T-cell (primary cell): ENCODE results near the gene PNMA8C. TPM values are rescaled to one million over a fixed set of nuclear protein-coding genes. Genes with fewer than 3 reads are reported as not detected.

ENCODE experiments used
- ATAC-seq, 4 experiments: fragments of 200-7000 bp in 3 of 4; fragments of 150-1000 bp in 1 of 4; cut with Tn5 transposase; replicated peaks in 1 of 4; 1 replicate in 3 of 4; 2 replicates in 1 of 4; pipeline ENCODE4 v1.10.0; 2021; ENCODE audit warnings: moderate library complexity in 3 of 4, mild to moderate bottlenecking in 2 of 4, moderate number of reproducible peaks in 1 of 4
- CTCF ChIA-PET, 2 donors: fragments of 300-600 bp; sonication (Branson Sonifier 250); formaldehyde crosslinking; loops; one replicate each; lab custom pipeline; 2022; ENCODE audit warnings: antibody characterized with exemption in 2 of 2; lab: Charles Lee
- POLR2A ChIA-PET, 2 donors: fragments of 300-600 bp; sonication (Branson Sonifier 250); formaldehyde crosslinking; loops; one replicate each; lab custom pipeline; 2022; ENCODE audit warnings: antibody characterized with exemption in 2 of 2; lab: Charles Lee
- DNase-seq, 35 experiments: peaks; one replicate each; pipeline versions ENCODE4 v3.0.0 to v3.0.0-alpha.2; 2013 to 2023
- H3K27ac ChIP-seq: one replicate; pipeline ENCODE4 v1.5.1; 2013; ENCODE audit warnings: low read length
- H3K27me3 ChIP-seq, 2 experiments: replicated peaks in 1 of 2; 1 replicate in 1 of 2; 2 replicates in 1 of 2; pipeline versions ENCODE4 v1.6.1 to v1.7.0; 2013; ENCODE audit warnings: low read length in 1 of 2, mixed read lengths in 1 of 2; ENCODE audit not compliant: control insufficient read depth in 2 of 2, insufficient read depth in 2 of 2; ENCODE audit errors: extremely low read depth in 1 of 2
- H3K36me3 ChIP-seq, 2 donors: 1 replicate in 1 of 2; 2 replicates in 1 of 2; pipeline versions ENCODE4 v1.6.1 to v1.7.0; 2013; ENCODE audit warnings: low read length in 1 of 2; ENCODE audit not compliant: control insufficient read depth in 2 of 2, insufficient read depth in 1 of 2; ENCODE audit errors: extremely low read depth in 1 of 2
- H3K4me1 ChIP-seq, 2 experiments: 1 replicate in 1 of 2; 2 replicates in 1 of 2; pipeline versions ENCODE4 v1.6.1 to v1.7.0; 2013; ENCODE audit warnings: low read length in 2 of 2, mixed read lengths in 1 of 2; ENCODE audit not compliant: insufficient read depth in 2 of 2, control insufficient read depth in 1 of 2; ENCODE audit errors: extremely low read depth in 1 of 2
- H3K4me3 ChIP-seq, 2 donors: 1 replicate in 1 of 2; 2 replicates in 1 of 2; pipeline versions ENCODE4 v1.5.1 to v1.7.0; 2013; ENCODE audit warnings: mild to moderate bottlenecking in 2 of 2, low read length in 1 of 2, moderate library complexity in 1 of 2; ENCODE audit not compliant: control insufficient read depth in 1 of 2; ENCODE audit errors: extremely low read depth in 1 of 2
- H3K9me3 ChIP-seq: 2 replicates; pipeline ENCODE4 v1.7.0; 2013
- H3K27ac Mint-ChIP-seq, 2 donors: one replicate each; pipeline ENCODE4 v1.8.0; 2020 to 2021; ENCODE audit warnings: mild to moderate bottlenecking in 2 of 2, mixed read lengths in 2 of 2
- H3K27me3 Mint-ChIP-seq, 2 donors: one replicate each; pipeline ENCODE4 v1.8.0; 2021 to 2022; ENCODE audit warnings: mixed read lengths in 2 of 2
- H3K36me3 Mint-ChIP-seq: one replicate; pipeline ENCODE4 v1.8.0; 2021; ENCODE audit warnings: mixed read lengths
- H3K4me1 Mint-ChIP-seq, 3 donors: one replicate each; pipeline ENCODE4 v1.8.0; 2020 to 2022; ENCODE audit warnings: mixed read lengths in 3 of 3, mild to moderate bottlenecking in 1 of 3
- H3K4me3 Mint-ChIP-seq, 3 donors: one replicate each; pipeline ENCODE4 v1.8.0; 2020 to 2022; ENCODE audit warnings: mild to moderate bottlenecking in 3 of 3, mixed read lengths in 3 of 3, moderate library complexity in 3 of 3
- H3K9me3 Mint-ChIP-seq, 3 donors: one replicate each; pipeline ENCODE4 v1.8.0; 2020 to 2022; ENCODE audit warnings: mixed read lengths in 3 of 3
- WGBS: methylation state at CpG from one replicate; pipeline ENCODE4 v1.1.5; 2013; ENCODE audit warnings: missing lambda C conversion rate; ENCODE audit not compliant: insufficient coverage; 5-methylcytosine and 5-hydroxymethylcytosine counted together
- total RNA-seq, 35 experiments: library from RNA in 6 of 35; stranded (reverse) in 6 of 35; fragments of 120-200 nt in 1 of 35; gene quantifications; one replicate each; pipeline versions ENCODE4 v1.2.1 to v1.2.4 and lab custom pipeline; 2013 to 2026

Gene PNMA8C
- total RNA-seq, 5 donors from 2014 or later (not counting 1 experiment from before 2014, with no cell fraction given) = not detected

DNA sequence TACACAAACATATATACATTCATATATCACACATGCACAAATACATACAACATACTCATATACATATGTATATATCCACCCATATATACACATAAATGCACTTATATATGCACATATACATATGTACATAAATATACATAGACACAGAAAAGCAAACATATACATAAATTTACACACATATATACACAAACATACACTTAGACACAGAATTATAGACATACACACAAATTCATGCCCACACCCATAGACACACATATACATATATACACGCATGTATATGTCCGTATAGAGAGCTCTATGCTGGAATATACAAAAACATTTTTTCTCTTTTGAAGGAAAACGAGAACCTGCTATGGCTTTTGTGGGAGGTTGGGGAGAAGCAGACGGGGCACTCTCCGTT is 22.0 kb upstream of the PNMA8C start:
- DNase-seq (no peak), ATAC-seq (no peak)
- Mint-ChIP-seq H3K9me3 (peaks cover 7 to 8% (median 8%) of the 10 kb centered on the region in 3 donors), H3K27me3 (peaks cover 25 to 33% of the 10 kb centered on the region in 2 donors), H3K4me3 (no peak overlapping the region), H3K36me3 (peaks cover 3% of the 10 kb centered on the region), H3K27ac (no peak overlapping the region), H3K4me1 (no peaks in the 10 kb centered on the region)
- ChIA-PET POLR2A (no interaction called here), CTCF (interaction anchor here in 1 of 2 donors (1.4 kb wide), 1 partner anchor 9 kb away, joined by 7 read pairs; no protein-coding TSS in a partner anchor)
- no CpG with 5 or more reads among the region's 5 CpGs for WGBS
- no peaks in the 10 kb centered on the region for H3K36me3 ChIP-seq
- H3K27ac ChIP-seq = no peak overlapping the region
- no peak overlapping the region for H3K4me3 ChIP-seq
- H3K9me3 ChIP-seq = no peaks in the 10 kb centered on the region
- H3K27me3 ChIP-seq = peaks cover 0 to 22% of the 10 kb centered on the region in 2 experiments
- H3K4me1 ChIP-seq = no peaks in the 10 kb centered on the region

- no peak overlapping the region for H3K4me3 Mint-ChIP-seq
- no peak for DNase-seq
- Histone ChIP-seq H3K27ac (no peak overlapping the region), H3K36me3 (no peaks in the 10 kb centered on the region), H3K9me3 (no peaks in the 10 kb centered on the region), H3K4me3 (no peak overlapping the region), H3K4me1 (no peaks in the 10 kb centered on the region), H3K27me3 (peaks cover 0 to 15% of the 10 kb centered on the region in 2 experiments)
- WGBS = 63% methylated on average over 4 of the region's 7 CpGs
- H3K4me1 Mint-ChIP-seq = no peaks in the 10 kb centered on the region
- no peak for ATAC-seq
- ChIA-PET CTCF (interaction anchor here in 1 of 2 donors (0.6 to 1.4 kb wide), 2 partner anchors 10 to 295 kb away, joined by 3 to 7 read pairs; no protein-coding TSS in a partner anchor), POLR2A (no interaction called here)
- peaks cover 13 to 25% of the 10 kb centered on the region in 2 donors for H3K27me3 Mint-ChIP-seq
- H3K27ac Mint-ChIP-seq = no peak overlapping the region
- peaks cover 7 to 8% (median 8%) of the 10 kb centered on the region in 3 donors for H3K9me3 Mint-ChIP-seq
- peaks cover 3% of the 10 kb centered on the region for H3K36me3 Mint-ChIP-seq
Observed at GRCh38 chr19:46449228-46449627, 20.5 kb upstream of the PNMA8C start.

- Mint-ChIP-seq H3K4me3 (no peak overlapping the region), H3K36me3 (peaks cover 3% of the 10 kb centered on the region), H3K9me3 (peaks cover 7 to 8% (median 8%) of the 10 kb centered on the region in 3 donors), H3K27me3 (peaks cover 11 to 24% of the 10 kb centered on the region in 2 donors), H3K4me1 (no peaks in the 10 kb centered on the region), H3K27ac (no peak overlapping the region)
- ATAC-seq = no peak
- Histone ChIP-seq H3K4me3 (no peak overlapping the region), H3K9me3 (no peaks in the 10 kb centered on the region), H3K27ac (no peak overlapping the region), H3K4me1 (no peaks in the 10 kb centered on the region), H3K27me3 (peaks cover 0 to 15% of the 10 kb centered on the region in 2 experiments), H3K36me3 (no peaks in the 10 kb centered on the region)
- DNase-seq = no peak
- 80% methylated on average over 5 of the region's 10 CpGs for WGBS
- ChIA-PET CTCF (interaction anchor here in 1 of 2 donors (0.6 to 1.0 kb wide), 3 partner anchors 12 to 294 kb away, joined by 3 to 4 read pairs (median 4); no protein-coding TSS in a partner anchor), POLR2A (no interaction called here)
Observed at GRCh38 chr19:46448601-46449000, 19.9 kb upstream of the PNMA8C start.

DNA sequence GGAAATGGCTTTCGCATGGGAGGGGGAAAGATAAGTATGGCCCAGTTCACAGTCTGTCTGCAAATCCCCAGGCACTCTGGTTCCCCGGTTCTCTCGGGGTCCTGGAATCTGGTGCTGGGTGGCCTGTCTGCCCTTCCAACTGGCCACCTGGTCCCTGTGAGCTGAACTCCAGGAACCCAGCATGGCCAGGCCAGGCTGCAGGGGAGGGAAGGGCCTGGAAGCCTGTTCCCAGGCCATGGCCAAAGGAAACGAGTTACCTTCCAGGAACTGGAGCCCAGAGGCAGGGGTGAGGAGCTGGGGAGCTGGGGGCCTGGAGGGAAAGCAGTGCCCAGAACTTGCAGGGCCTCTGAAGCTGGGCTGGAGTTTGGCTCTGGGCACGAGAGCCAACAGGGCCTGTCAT is 19.1 kb upstream of the PNMA8C start:
- Mint-ChIP-seq H3K4me1 (peaks cover 0 to 4% (median 0%) of the 10 kb centered on the region in 3 donors), H3K4me3 (no peak overlapping the region), H3K9me3 (peaks cover 7 to 8% (median 8%) of the 10 kb centered on the region in 3 donors), H3K27ac (no peak overlapping the region), H3K36me3 (peaks cover 3% of the 10 kb centered on the region), H3K27me3 (peaks cover 11 to 20% of the 10 kb centered on the region in 2 donors)
- WGBS = 66% methylated on average over 3 of the region's 5 CpGs
- DNase-seq = no peak
- POLR2A ChIA-PET = no interaction called here
- H3K27me3 ChIP-seq = peaks cover 0 to 15% of the 10 kb centered on the region in 2 experiments
- no peak overlapping the region for H3K27ac ChIP-seq
- no peaks in the 10 kb centered on the region for H3K9me3 ChIP-seq
- no peaks in the 10 kb centered on the region for H3K36me3 ChIP-seq
- no peaks in the 10 kb centered on the region for H3K4me1 ChIP-seq
- no peak overlapping the region for H3K4me3 ChIP-seq
- no peak for ATAC-seq
- CTCF ChIA-PET = interaction anchor here in 1 of 2 donors (1.0 kb wide), 1 partner anchor 11 kb away, joined by 4 read pairs; no protein-coding TSS in a partner anchor

DNA sequence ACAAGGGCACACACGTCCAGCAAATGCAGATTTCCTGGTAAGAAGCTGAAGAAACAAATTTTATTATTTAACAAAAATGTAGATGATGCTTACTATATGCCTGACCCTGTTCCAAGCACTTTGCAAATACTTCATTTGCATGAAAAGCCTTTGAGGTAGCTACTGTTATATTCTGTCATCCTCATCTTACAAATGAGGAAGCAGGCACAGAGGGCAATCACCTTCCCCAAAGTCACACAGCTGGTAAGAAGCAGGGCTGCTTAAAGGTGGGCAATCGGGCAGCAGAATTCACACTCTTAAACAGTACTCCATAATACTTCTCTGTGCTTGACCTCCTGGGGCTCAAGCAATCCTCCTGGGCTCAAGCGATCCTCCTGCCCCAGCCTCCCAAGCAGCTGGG is 18.3 kb upstream of the PNMA8C start:
- no peak overlapping the region for H3K4me3 Mint-ChIP-seq
- peaks cover 0 to 15% of the 10 kb centered on the region in 2 experiments for H3K27me3 ChIP-seq
- peaks cover 3% of the 10 kb centered on the region for H3K36me3 Mint-ChIP-seq
- peaks cover 11 to 17% of the 10 kb centered on the region in 2 donors for H3K27me3 Mint-ChIP-seq
- H3K9me3 Mint-ChIP-seq = peaks cover 7 to 8% (median 8%) of the 10 kb centered on the region in 3 donors
- no peaks in the 10 kb centered on the region for H3K4me1 ChIP-seq
- WGBS = no CpG with 5 or more reads among the region's 3 CpGs
- H3K36me3 ChIP-seq = no peaks in the 10 kb centered on the region
- H3K4me3 ChIP-seq = no peak overlapping the region
- no peak overlapping the region for H3K27ac ChIP-seq
- no peak for ATAC-seq
- no peak for DNase-seq
- H3K27ac Mint-ChIP-seq = no peak overlapping the region
- H3K9me3 ChIP-seq = no peaks in the 10 kb centered on the region
- ChIA-PET POLR2A (no interaction called here), CTCF (interaction anchor here in 1 of 2 donors (0.7 kb wide), 1 partner anchor 26 kb away, joined by 3 read pairs; no protein-coding TSS in a partner anchor)
- peaks cover 0 to 4% (median 0%) of the 10 kb centered on the region in 3 donors for H3K4me1 Mint-ChIP-seq

GRCh38 chr19:46446021-46446420 is 17.3 kb upstream of the PNMA8C start:
- no peak overlapping the region for H3K27ac ChIP-seq
- H3K4me3 ChIP-seq = no peak overlapping the region
- ChIA-PET CTCF (no interaction called here), POLR2A (no interaction called here)
- peaks cover 0 to 4% (median 0%) of the 10 kb centered on the region in 3 donors for H3K4me1 Mint-ChIP-seq
- H3K27me3 ChIP-seq = peaks cover 0 to 15% of the 10 kb centered on the region in 2 experiments
- peaks cover 3% of the 10 kb centered on the region for H3K36me3 Mint-ChIP-seq
- no peak for DNase-seq
- ATAC-seq = no peak
- no peaks in the 10 kb centered on the region for H3K36me3 ChIP-seq
- H3K4me1 ChIP-seq = no peaks in the 10 kb centered on the region
- no peak overlapping the region for H3K4me3 Mint-ChIP-seq
- 68% methylated on average over 11 of the region's 15 CpGs for WGBS
- H3K9me3 Mint-ChIP-seq = peaks cover 7 to 8% (median 8%) of the 10 kb centered on the region in 3 donors
- H3K27ac Mint-ChIP-seq = no peak overlapping the region
- no peaks in the 10 kb centered on the region for H3K9me3 ChIP-seq
- H3K27me3 Mint-ChIP-seq = peaks cover 11% of the 10 kb centered on the region in 2 donors
